ENCODE measurements around the gene PTCD1.
"Not testable (repeated sequence)": the region's sequence is repeated elsewhere in the genome, so short reads cannot be mapped to it uniquely, and the experiment has no call there.

Gene PTCD1

DNA sequence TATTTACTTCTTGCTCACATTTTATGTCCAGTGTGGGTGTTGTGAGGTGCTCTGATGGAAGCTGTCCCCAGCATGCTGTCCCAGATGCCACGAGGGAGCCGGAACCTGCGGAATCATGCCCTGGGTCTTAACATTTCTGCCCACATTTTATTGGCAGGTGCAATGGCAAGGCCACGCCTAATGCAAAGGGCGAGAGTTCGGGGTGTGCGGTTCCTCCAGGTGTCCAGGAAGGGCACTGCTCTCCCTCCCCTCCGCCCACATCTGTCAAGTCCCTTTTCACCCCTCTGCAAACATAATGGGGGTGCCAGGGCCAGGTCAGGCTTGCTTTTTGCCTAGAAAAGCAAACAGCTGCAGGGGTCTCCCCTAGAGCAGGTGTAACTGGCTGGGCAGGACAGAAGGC lies 46.6 kb downstream of the PTCD1 start:
- ChIA-PET CTCF (no interaction called here), POLR2A (interaction anchor here (0.9 to 1.9 kb wide), 2 partner anchors 12 to 17 kb away, joined by 3 to 5 read pairs; partner anchors contain the start of genes BUD31 and PDAP1)
- no peak for DNase-seq (ENCODE audit: low read depth, low spot score)

DNA sequence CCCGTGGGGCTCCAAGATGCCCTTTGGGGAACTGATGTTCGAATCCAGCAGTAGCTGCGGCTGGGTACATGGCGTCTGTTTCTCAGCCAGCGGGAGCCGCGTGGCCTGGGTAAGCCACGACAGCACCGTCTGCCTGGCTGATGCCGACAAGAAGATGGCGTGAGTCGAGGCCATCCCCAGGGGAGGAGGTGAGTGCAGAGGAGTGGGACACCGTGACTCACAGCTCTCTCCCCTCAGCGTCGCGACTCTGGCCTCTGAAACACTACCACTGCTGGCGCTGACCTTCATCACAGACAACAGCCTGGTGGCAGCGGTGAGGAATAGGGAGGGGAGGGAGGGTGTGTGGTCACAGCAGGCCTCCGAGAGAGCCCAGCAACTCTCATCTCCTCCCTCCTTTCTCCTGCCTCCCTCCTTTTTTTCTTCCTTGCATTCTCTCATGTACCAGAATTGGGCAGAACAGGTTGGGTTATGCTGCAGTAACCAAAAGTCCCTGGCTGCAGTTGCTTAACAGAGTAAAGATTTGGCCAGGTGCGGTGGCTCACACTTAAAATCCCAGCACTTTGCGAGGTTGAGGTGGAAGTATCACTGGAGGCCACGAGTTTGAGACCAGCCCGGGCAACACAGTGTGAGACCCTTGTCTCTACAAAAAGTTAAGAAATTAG lies 47.5 kb downstream of the PTCD1 start:
- TF ChIP-seq, protein P1, sequence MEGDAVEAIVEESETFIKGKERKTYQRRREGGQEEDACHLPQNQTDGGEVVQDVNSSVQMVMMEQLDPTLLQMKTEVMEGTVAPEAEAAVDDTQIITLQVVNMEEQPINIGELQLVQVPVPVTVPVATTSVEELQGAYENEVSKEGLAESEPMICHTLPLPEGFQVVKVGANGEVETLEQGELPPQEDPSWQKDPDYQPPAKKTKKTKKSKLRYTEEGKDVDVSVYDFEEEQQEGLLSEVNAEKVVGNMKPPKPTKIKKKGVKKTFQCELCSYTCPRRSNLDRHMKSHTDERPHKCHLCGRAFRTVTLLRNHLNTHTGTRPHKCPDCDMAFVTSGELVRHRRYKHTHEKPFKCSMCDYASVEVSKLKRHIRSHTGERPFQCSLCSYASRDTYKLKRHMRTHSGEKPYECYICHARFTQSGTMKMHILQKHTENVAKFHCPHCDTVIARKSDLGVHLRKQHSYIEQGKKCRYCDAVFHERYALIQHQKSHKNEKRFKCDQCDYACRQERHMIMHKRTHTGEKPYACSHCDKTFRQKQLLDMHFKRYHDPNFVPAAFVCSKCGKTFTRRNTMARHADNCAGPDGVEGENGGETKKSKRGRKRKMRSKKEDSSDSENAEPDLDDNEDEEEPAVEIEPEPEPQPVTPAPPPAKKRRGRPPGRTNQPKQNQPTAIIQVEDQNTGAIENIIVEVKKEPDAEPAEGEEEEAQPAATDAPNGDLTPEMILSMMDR (IDR thresholded peaks at IDR 0.05; ENCODE audit: insufficient read depth, low read length, missing control alignments) = no peak
- no peak for DNase-seq (ENCODE audit: low read depth, low spot score)
- ChIA-PET POLR2A (no interaction called here), CTCF (interaction anchor here (1.6 kb wide), 1 partner anchor 25 kb away, joined by 3 read pairs; no protein-coding TSS in a partner anchor)
- no peak overlapping the region for H3K4me3 ChIP-seq (ENCODE audit: low read depth, low read length)

More for the DNA sequence above, 46.6 kb downstream of the PTCD1 start:
- H3K4me3 ChIP-seq (ENCODE audit: low read depth, low read length) = no peak overlapping the region
- TF ChIP-seq, protein P1 (IDR thresholded peaks at IDR 0.05; ENCODE audit: insufficient read depth, low read length, missing control alignments) = no peak

GRCh38 chr7:99389772-99390171 lies 48.8 kb downstream of the PTCD1 start:
- H3K4me3 ChIP-seq (ENCODE audit: low read depth, low read length) = no peak overlapping the region
- POLR2A ChIA-PET = interaction anchor here (0.7 kb wide), 2 partner anchors 36 to 376 kb away, joined by 3 to 4 read pairs; no protein-coding TSS in a partner anchor
- CTCF ChIA-PET = interaction anchor here (1.6 kb wide), 1 partner anchor 24 kb away, joined by 3 read pairs; no protein-coding TSS in a partner anchor
- DNase-seq (ENCODE audit: low read depth, low spot score) = no peak
- TF ChIP-seq, protein P1 (IDR thresholded peaks at IDR 0.05; ENCODE audit: insufficient read depth, low read length, missing control alignments) = no peak

- no peak overlapping the region for H3K4me3 ChIP-seq (ENCODE audit: low read depth, low read length)
- ChIA-PET POLR2A (no interaction called here), CTCF (no interaction called here)
- TF ChIP-seq, protein P1 (IDR thresholded peaks at IDR 0.05; ENCODE audit: insufficient read depth, low read length, missing control alignments) = no peak
- DNase-seq (ENCODE audit: low read depth, low spot score) = no peak
Measured at GRCh38 chr7:99387912-99388311, 50.7 kb downstream of the PTCD1 start.

DNA sequence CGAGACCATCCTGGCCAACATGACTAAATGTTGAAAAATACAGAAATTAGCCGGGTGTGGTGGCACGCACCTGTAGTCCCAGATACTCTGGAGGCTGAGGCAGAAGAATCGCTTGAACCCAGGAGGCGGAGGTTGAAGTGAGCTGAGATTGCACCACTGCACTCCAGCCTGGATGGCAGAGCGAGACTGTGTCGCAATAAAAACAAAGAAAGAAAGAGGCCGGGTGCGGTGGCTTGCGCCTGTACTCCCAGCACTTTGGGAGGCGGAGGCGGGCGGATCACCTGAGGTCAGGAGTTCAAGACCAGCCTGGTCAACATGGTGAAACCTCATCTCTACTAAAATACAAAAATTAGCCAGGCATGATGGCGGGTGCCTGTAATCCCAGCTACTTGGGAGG lies 51.4 kb downstream of the PTCD1 start:
- DNase-seq (ENCODE audit: low read depth, low spot score); H3K4me3 ChIP-seq (ENCODE audit: low read depth, low read length): not testable (repeated sequence)
- CTCF ChIA-PET = interaction anchor here (0.8 to 1.6 kb wide), 3 partner anchors 13 to 60 kb away, joined by 3 to 4 read pairs (median 3); no protein-coding TSS in a partner anchor
- POLR2A ChIA-PET = interaction anchor here (0.7 kb wide), 1 partner anchor 28 kb away, joined by 5 read pairs; no protein-coding TSS in a partner anchor

DNA sequence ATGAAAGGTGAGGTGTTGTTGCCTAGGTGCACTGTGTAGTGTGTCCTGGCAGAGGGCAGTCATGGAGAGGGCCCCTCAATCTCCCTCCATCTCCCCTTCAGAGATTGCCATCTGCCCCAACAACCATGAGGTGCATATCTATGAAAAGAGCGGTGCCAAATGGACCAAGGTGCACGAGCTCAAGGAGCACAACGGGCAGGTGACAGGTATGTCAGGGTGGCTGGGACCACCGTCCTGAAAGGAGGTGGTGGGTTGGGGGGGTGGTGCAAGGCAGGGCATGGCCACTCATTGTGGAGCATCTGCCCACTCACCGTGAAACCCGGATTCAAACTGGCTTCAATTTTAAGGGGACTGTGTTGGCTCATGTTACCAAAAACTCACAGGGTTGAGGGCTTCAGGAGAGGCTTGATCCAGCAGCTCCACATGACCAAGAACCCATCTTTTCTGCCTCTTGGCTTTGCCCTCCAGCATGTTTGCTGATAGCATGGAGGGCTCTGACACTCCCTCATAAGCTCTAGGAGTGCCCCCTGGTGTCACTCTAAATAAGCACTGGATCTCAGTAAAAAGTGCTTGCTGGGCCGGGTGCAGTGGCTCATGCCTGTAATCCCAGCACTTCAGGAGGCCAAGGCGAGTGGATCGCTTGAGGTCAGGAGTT lies 51.9 kb downstream of the PTCD1 start:
- CTCF ChIA-PET = interaction anchor here (0.8 to 1.6 kb wide), 3 partner anchors 14 to 60 kb away, joined by 3 to 4 read pairs (median 3); no protein-coding TSS in a partner anchor

More for the DNA sequence above, 51.9 kb downstream of the PTCD1 start:
- no peak for DNase-seq (ENCODE audit: low read depth, low spot score)
- TF ChIP-seq, protein P1 (IDR thresholded peaks at IDR 0.05; ENCODE audit: insufficient read depth, low read length, missing control alignments) = peak; percentile 16
- H3K4me3 ChIP-seq (ENCODE audit: low read depth, low read length) = no peak overlapping the region
- POLR2A ChIA-PET = interaction anchor here (0.7 to 1.6 kb wide), 2 partner anchors 8 to 29 kb away, joined by 4 to 5 read pairs; no protein-coding TSS in a partner anchor
